ENCODE data around the gene FOXD1.

Gene FOXD1

DNA sequence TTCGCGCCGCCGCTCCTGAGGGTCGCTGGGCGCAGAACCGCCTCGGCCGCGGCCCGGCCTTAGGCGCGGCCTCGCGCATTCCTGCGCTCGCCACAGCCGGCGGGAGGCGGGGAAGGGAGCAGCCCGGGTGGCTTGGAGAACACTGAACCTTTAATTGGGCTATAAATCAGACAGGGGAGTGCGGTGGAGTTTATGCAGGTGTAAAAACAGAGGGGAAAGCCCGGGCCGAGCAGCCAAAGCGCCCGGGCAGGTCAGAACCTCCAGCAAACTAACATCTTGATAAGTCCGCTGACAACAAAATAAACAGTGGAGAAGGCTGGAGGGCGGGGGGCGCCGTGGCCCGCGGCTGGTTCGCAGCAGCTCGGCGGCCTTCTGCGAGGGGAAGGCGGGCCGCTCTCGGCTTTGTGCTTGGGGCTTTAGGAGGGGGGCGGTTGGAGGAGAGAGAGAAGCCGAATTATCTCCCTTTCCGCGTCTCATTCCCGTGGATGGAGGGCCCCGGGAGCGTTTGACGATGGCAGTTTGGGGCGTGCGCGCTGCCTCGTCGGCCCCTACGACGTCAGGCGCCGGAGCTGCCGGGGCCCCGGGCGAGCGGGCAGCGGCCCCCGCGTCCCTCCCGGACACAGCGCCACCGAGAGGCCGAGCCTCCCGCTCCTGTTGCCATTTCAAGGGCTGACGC, 11.3 kb downstream of the FOXD1 start:
- peak; percentile 77 for DNase-seq (ENCODE audit: extremely low spot score)
- CTCF ChIA-PET = no interaction called here
- TF ChIP-seq ZNF384 (IDR thresholded peaks at IDR 0.05) (no peak), ARNT (IDR thresholded peaks at IDR 0.05) (no peak), L3MBTL2 (conservative IDR thresholded peaks at IDR 0.05) (no peak; the same call in 1 of the 2 replicates), HDGF (IDR thresholded peaks at IDR 0.05; ENCODE audit: borderline replicate concordance) (no peak), FOXA1 (IDR thresholded peaks at IDR 0.05) (no peak), BHLHE40 (IDR thresholded peaks at IDR 0.05; ENCODE audit: borderline replicate concordance) (no peak), LEF1 (IDR thresholded peaks at IDR 0.05; ENCODE audit: borderline replicate concordance) (no peak; the same call in 1 of the 2 replicates), ELF4 (IDR thresholded peaks at IDR 0.05) (no peak), TARDBP (IDR thresholded peaks at IDR 0.05) (no peak), CTBP1 (IDR thresholded peaks at IDR 0.05; ENCODE audit: borderline replicate concordance) (peak; percentile 67; the same call in 1 of the 2 replicates)
- TF ChIP-seq, protein P1, sequence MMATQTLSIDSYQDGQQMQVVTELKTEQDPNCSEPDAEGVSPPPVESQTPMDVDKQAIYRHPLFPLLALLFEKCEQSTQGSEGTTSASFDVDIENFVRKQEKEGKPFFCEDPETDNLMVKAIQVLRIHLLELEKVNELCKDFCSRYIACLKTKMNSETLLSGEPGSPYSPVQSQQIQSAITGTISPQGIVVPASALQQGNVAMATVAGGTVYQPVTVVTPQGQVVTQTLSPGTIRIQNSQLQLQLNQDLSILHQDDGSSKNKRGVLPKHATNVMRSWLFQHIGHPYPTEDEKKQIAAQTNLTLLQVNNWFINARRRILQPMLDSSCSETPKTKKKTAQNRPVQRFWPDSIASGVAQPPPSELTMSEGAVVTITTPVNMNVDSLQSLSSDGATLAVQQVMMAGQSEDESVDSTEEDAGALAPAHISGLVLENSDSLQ (IDR thresholded peaks at IDR 0.05) = peak; percentile 92
- POLR2A ChIA-PET = interaction anchor here (0.9 to 4.5 kb wide), 7 partner anchors 9 to 221 kb away, joined by 3 to 26 read pairs (median 4); partner anchors contain the start of gene FOXD1

DNA sequence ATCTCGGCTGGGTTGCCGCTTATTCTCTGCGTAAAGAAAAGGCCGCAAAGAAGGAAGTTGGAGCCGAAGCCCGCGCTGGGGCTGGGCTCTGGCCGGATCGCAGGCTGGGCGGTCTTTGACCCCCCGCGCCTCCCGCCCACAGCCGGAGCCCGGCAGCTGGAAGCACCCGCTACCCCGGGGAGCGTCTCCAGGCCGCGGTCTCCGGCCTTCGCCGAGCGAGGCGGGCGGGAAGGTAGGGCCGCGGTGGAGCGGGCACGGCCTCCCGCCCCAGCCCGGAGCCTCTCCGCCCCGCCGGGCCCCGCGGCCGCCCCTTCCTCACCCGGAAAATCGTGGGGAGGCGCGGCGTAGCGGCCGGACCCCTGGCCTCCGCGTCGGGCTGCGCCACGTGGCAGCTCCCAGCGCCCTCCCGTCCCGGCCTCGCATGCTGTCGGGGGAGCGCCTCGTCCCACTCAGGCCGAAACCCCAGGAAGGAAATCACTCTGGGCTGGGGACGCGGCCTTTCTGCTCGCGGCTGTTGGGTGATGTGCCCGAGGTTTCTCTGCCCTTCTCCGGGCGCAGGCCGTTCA, 12.0 kb downstream of the FOXD1 start:
- TF ChIP-seq BHLHE40 (IDR thresholded peaks at IDR 0.05; ENCODE audit: borderline replicate concordance) = no peak
- TF ChIP-seq NFRKB (IDR thresholded peaks at IDR 0.05) = no peak
- TF ChIP-seq, protein P1 (IDR thresholded peaks at IDR 0.05) = no peak
- TF ChIP-seq L3MBTL2 (conservative IDR thresholded peaks at IDR 0.05) = peak; percentile 91
- TF ChIP-seq FOXA1 (IDR thresholded peaks at IDR 0.05) = no peak
- no peak for TF ChIP-seq SP1 (IDR thresholded peaks at IDR 0.05)
- TF ChIP-seq TARDBP (IDR thresholded peaks at IDR 0.05) = no peak
- TF ChIP-seq ARNT (IDR thresholded peaks at IDR 0.05) = no peak
- no peak for TF ChIP-seq FOXK2 (IDR thresholded peaks at IDR 0.05)
- TF ChIP-seq FOXM1 (IDR thresholded peaks at IDR 0.05; ENCODE audit: borderline replicate concordance) = 0 out of 2 replicates have a peak, but pooled peaks have one; percentile 24
- POLR2A ChIA-PET = interaction anchor here (0.8 to 4.5 kb wide), 8 partner anchors 9 to 195 kb away, joined by 3 to 26 read pairs (median 4); partner anchors contain the start of gene FOXD1
- CTCF ChIA-PET = interaction anchor here (0.6 kb wide), 1 partner anchor 23 kb away, joined by 3 read pairs; no protein-coding TSS in a partner anchor
- DNase-seq (ENCODE audit: extremely low spot score) = peak; percentile 39

DNA sequence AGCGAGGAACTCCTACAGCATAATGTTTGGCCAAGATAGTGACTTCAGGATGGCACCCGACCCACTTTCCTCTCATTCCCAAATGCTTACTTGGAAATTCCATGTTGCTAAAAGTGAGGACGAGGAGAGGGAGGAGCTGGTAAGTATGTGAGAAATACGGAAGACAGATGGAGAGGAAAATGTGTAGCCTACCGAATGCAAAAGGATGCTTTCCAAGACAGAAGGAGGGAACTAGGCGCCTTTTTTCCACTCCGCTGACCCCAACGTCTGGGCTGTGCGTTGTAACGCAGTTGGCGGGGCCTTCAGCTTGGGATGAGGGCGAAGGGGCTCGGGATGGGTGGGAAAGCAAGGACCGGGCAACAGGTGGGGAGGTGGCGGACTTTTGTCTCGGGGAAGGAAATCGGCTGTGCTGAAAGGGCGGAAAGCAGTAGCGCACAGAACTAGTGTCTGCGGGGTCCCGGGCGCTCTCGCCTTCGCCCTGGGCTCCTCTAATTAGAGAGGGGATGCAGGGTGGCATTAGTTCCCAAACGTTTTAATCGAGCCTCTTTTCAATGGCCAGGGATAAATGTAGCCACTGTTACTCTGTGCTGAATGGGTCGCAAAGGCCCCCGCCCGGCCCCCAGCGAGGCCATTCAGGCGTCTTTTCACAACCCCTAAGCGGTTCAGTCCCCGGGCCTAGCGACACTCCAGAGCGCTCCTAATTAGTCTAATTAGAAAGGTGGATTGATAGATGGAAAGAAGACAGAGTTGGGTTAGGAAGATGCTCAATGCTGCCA, 12.6 kb downstream of the FOXD1 start:
- TF ChIP-seq NFRKB (IDR thresholded peaks at IDR 0.05) = no peak
- ChIA-PET CTCF (interaction anchor here (0.6 kb wide), 1 partner anchor 22 kb away, joined by 3 read pairs; no protein-coding TSS in a partner anchor), POLR2A (interaction anchor here (0.8 to 4.5 kb wide), 5 partner anchors 8 to 195 kb away, joined by 3 to 26 read pairs (median 4); partner anchors contain the start of gene FOXD1)
- DNase-seq (ENCODE audit: extremely low spot score) = no peak

DNA sequence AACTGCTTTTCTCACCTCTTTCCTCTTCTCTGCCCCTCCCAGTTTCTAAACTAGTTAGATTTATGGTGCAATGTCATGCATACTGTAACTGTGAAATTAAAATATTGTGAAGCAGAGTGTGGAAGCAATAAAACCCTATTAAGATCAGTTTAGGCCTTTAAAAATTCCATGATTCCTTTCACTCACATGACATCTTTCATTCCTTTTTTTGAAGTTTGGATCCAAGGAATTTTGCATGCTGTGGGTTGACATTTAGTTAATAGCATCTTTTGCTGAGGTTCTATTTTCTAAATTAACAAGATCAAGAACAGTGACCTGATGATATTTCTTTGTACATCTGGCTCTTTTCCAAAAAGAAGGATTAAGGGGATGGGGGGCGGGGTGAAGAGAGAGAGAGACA, 13.7 kb downstream of the FOXD1 start:
- ChIA-PET POLR2A (interaction anchor here (4.5 kb wide), 1 partner anchor 13 kb away, joined by 26 read pairs; the partner anchor contains the start of gene FOXD1), CTCF (interaction anchor here (0.9 kb wide), 2 partner anchors 13 to 139 kb away, joined by 3 read pairs; no protein-coding TSS in a partner anchor)
- DNase-seq (ENCODE audit: extremely low spot score) = no peak
- TF ChIP-seq SP1 (IDR thresholded peaks at IDR 0.05) (no peak), FOXA1 (IDR thresholded peaks at IDR 0.05) (no peak), HDGF (IDR thresholded peaks at IDR 0.05; ENCODE audit: borderline replicate concordance) (no peak), TARDBP (IDR thresholded peaks at IDR 0.05) (no peak), L3MBTL2 (conservative IDR thresholded peaks at IDR 0.05) (no peak), ZNF384 (IDR thresholded peaks at IDR 0.05) (no peak), NFRKB (IDR thresholded peaks at IDR 0.05) (no peak), FOXK2 (IDR thresholded peaks at IDR 0.05) (no peak), ELF4 (IDR thresholded peaks at IDR 0.05) (no peak), LEF1 (IDR thresholded peaks at IDR 0.05; ENCODE audit: borderline replicate concordance) (no peak), CTBP1 (IDR thresholded peaks at IDR 0.05; ENCODE audit: borderline replicate concordance) (no peak), SUZ12 (IDR thresholded peaks at IDR 0.05) (no peak), ARNT (IDR thresholded peaks at IDR 0.05) (no peak)
- TF ChIP-seq, protein P1 (IDR thresholded peaks at IDR 0.05) = no peak

DNA sequence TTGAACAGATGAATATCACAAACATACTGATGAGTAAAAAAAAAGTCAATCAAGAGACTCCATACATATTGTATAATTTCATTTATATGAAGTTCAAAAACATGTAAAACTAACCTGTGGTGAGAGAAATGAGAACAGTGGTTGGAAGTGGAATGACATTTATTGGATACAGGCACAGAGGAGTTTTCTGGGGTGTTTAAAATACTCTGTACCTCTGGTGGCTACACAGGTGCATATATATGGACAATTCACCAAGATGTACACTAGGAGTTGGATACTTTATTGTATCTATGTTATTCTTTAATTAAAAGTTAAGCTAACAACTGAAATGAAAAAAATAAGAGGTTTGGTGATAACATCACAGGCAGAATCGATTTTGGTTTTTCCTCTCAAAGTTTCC, 14.1 kb downstream of the FOXD1 start:
- POLR2A ChIA-PET = interaction anchor here (1.2 kb wide), 1 partner anchor 14 kb away, joined by 4 read pairs; the partner anchor contains the start of gene FOXD1
- CTCF ChIA-PET = interaction anchor here (0.9 kb wide), 2 partner anchors 12 to 138 kb away, joined by 3 read pairs; no protein-coding TSS in a partner anchor
- TF ChIP-seq ELF4 (IDR thresholded peaks at IDR 0.05) (no peak), NFRKB (IDR thresholded peaks at IDR 0.05) (no peak), ZNF384 (IDR thresholded peaks at IDR 0.05) (no peak), HDGF (IDR thresholded peaks at IDR 0.05; ENCODE audit: borderline replicate concordance) (no peak), SUZ12 (IDR thresholded peaks at IDR 0.05) (no peak), L3MBTL2 (conservative IDR thresholded peaks at IDR 0.05) (no peak), TARDBP (IDR thresholded peaks at IDR 0.05) (no peak), LEF1 (IDR thresholded peaks at IDR 0.05; ENCODE audit: borderline replicate concordance) (no peak), FOXM1 (IDR thresholded peaks at IDR 0.05; ENCODE audit: borderline replicate concordance) (no peak), FOXK2 (IDR thresholded peaks at IDR 0.05) (no peak), CTBP1 (IDR thresholded peaks at IDR 0.05; ENCODE audit: borderline replicate concordance) (no peak), ARNT (IDR thresholded peaks at IDR 0.05) (no peak), FOXA1 (IDR thresholded peaks at IDR 0.05) (no peak)
- no peak for DNase-seq (ENCODE audit: extremely low spot score)

Data from HEK293T (cell line).